CD4-positive, alpha-beta T cell (primary cell): Measurements from ENCODE around the gene ANLN. TPM values are rescaled to one million over a fixed set of nuclear protein-coding genes. Genes with fewer than 3 reads are reported as not detected.

ENCODE experiments used
- ATAC-seq: fragments of 200-7000 bp; cut with Tn5 transposase; one replicate; pipeline ENCODE4 v1.10.0; 2022; ENCODE audit warnings: mild to moderate bottlenecking; ENCODE audit not compliant: poor library complexity
- CTCF ChIA-PET: fragments of 350-600 bp; sonication (Branson Sonifier 250); formaldehyde crosslinking; loops from one replicate; lab custom pipeline; 2021; ENCODE audit warnings: antibody characterized with exemption, inconsistent platforms; lab: Charles Lee
- POLR2A ChIA-PET: fragments of 350-600 bp; sonication (Branson Sonifier 250); formaldehyde crosslinking; loops from one replicate; lab custom pipeline; 2021; ENCODE audit warnings: antibody characterized with exemption, inconsistent platforms; lab: Charles Lee
- DNase-seq, 14 experiments: peaks; one replicate each; pipeline ENCODE4 v3.0.0-alpha.2; 2013 to 2020; ENCODE audit warnings: mixed read lengths in 2 of 14
- H3K27ac ChIP-seq, 2 donors: one replicate each; pipeline versions ENCODE4 v1.5.1 to v1.7.0; 2013; ENCODE audit warnings: low read length in 2 of 2, low read depth in 1 of 2, mild to moderate bottlenecking in 1 of 2
- H3K27me3 ChIP-seq, 2 experiments: 1 replicate in 1 of 2; 2 replicates in 1 of 2; pipeline versions ENCODE4 v1.6.1 to v1.7.0; 2013; ENCODE audit warnings: low read length in 2 of 2, control low read depth in 1 of 2, mild to moderate bottlenecking in 1 of 2, moderate library complexity in 1 of 2; ENCODE audit not compliant: insufficient read depth in 2 of 2, control insufficient read depth in 1 of 2
- H3K36me3 ChIP-seq: one replicate; pipeline ENCODE4 v1.6.1; 2013; ENCODE audit warnings: low read length, control low read depth; ENCODE audit not compliant: insufficient read depth
- H3K4me1 ChIP-seq: one replicate; pipeline ENCODE4 v1.6.1; 2013; ENCODE audit warnings: low read length, control low read depth; ENCODE audit not compliant: insufficient read depth
- H3K4me3 ChIP-seq: one replicate; pipeline ENCODE4 v1.5.1; 2013; ENCODE audit warnings: mild to moderate bottlenecking, low read length, moderate library complexity
- H3K9me3 ChIP-seq, 2 experiments: 1 replicate in 1 of 2; 2 replicates in 1 of 2; pipeline versions ENCODE4 v1.6.1 to v1.7.0; 2013; ENCODE audit warnings: low read length in 2 of 2, mild to moderate bottlenecking in 2 of 2, control low read depth in 1 of 2, moderate library complexity in 1 of 2; ENCODE audit not compliant: control insufficient read depth in 1 of 2, insufficient read depth in 1 of 2
- H3K27ac Mint-ChIP-seq: one replicate; pipeline ENCODE4 v1.8.0; 2020; ENCODE audit warnings: mixed read lengths
- H3K27me3 Mint-ChIP-seq: one replicate; pipeline ENCODE4 v1.8.0; 2021; ENCODE audit warnings: mixed read lengths
- H3K36me3 Mint-ChIP-seq: one replicate; pipeline ENCODE4 v1.8.0; 2021; ENCODE audit warnings: low read depth, mixed read lengths
- H3K4me1 Mint-ChIP-seq: one replicate; pipeline ENCODE4 v1.8.0; 2021; ENCODE audit warnings: low read depth, mixed read lengths
- H3K4me3 Mint-ChIP-seq: one replicate; pipeline ENCODE4 v1.8.0; 2020; ENCODE audit warnings: mild to moderate bottlenecking, mixed read lengths
- H3K9me3 Mint-ChIP-seq: one replicate; pipeline ENCODE4 v1.8.0; 2020; ENCODE audit warnings: mixed read lengths
- intact Hi-C, 2 experiments: fragments of 100-400 bp; cut with DNase I in 1 of 2; cut with micrococcal nuclease in 1 of 2; formaldehyde crosslinking; loops; one replicate each; pipeline versions ENCODE4 v1.15.1 to v1.9.0; 2023 to 2025; cut with DNase I, micrococcal nuclease
- total RNA-seq, 174 experiments: library from RNA in 2 of 174; stranded (reverse) in 2 of 174; gene quantifications; one replicate each; pipeline ENCODE4 v1.2.3 and lab custom pipeline; 2021 to 2026
- TF ChIP-seq, protein P1 (sequence below): fragments of 200-600 bp; IDR thresholded peaks from one replicate; pipeline ENCODE4 v1.8.0; 2022; ENCODE audit warnings: antibody characterized with exemption, mild to moderate bottlenecking

ANLN gene
- total RNA-seq, 2 experiments from 2014 or later: 0.33 to 1.1 TPM

DNA sequence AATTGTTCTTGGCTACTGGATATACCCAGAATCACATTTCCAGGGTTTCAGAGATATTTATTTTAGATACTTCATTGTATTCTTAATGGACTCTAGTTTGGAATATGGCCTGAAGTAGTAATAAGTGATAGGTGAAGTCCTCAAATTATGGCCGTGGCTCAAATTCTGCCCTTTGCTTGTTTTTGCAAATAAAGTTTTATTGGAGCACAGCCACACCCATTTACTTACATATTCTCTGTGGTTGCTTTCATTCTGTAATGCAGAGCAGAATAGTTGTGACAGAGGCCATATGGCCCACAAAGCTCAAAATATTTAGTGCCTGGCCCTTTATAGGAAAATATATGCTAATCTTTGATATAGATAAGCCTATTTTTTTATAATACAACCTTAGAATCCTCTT lies 19.5 kb downstream of the ANLN start:
- Mint-ChIP-seq H3K9me3 (no peaks in the 10 kb centered on the region), H3K36me3 (no peaks in the 10 kb centered on the region), H3K4me3 (no peak overlapping the region), H3K27ac (no peak overlapping the region), H3K27me3 (no peaks in the 10 kb centered on the region), H3K4me1 (no peaks in the 10 kb centered on the region)
- ATAC-seq (no peak), DNase-seq (no peak)
- TF ChIP-seq, protein P1, sequence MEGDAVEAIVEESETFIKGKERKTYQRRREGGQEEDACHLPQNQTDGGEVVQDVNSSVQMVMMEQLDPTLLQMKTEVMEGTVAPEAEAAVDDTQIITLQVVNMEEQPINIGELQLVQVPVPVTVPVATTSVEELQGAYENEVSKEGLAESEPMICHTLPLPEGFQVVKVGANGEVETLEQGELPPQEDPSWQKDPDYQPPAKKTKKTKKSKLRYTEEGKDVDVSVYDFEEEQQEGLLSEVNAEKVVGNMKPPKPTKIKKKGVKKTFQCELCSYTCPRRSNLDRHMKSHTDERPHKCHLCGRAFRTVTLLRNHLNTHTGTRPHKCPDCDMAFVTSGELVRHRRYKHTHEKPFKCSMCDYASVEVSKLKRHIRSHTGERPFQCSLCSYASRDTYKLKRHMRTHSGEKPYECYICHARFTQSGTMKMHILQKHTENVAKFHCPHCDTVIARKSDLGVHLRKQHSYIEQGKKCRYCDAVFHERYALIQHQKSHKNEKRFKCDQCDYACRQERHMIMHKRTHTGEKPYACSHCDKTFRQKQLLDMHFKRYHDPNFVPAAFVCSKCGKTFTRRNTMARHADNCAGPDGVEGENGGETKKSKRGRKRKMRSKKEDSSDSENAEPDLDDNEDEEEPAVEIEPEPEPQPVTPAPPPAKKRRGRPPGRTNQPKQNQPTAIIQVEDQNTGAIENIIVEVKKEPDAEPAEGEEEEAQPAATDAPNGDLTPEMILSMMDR: no peak
- Histone ChIP-seq H3K9me3 (no peaks in the 10 kb centered on the region), H3K4me1 (no peaks in the 10 kb centered on the region), H3K27ac (no peak overlapping the region), H3K27me3 (no peaks in the 10 kb centered on the region), H3K36me3 (no peaks in the 10 kb centered on the region), H3K4me3 (no peak overlapping the region)
- POLR2A ChIA-PET: no interaction called here
- CTCF ChIA-PET: no interaction called here
- intact Hi-C loops: no loop called here

DNA sequence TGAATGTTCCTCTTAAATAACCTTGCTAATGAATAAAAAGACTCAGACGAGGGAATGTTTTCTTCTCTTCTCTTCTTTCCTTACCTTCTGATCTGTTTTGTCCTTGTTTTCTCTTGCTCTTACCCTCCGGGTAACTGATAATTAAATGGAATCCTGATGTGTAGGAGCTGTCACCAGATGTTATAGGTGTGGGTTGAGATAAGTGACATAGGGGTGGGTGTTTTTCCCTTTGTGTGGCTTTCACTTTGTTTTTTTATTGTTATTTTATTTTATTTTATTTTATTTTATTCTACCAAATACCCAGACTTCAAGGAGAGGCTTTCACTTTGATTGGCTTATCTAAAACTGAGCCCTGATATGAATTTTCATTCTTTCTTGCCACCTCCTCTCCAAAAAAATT lies 25.5 kb downstream of the ANLN start:
- Mint-ChIP-seq H3K36me3 (no peaks in the 10 kb centered on the region), H3K27ac (no peak overlapping the region), H3K4me1 (no peaks in the 10 kb centered on the region), H3K9me3 (no peaks in the 10 kb centered on the region), H3K27me3 (no peaks in the 10 kb centered on the region), H3K4me3 (no peak overlapping the region)
- POLR2A ChIA-PET: no interaction called here
- TF ChIP-seq, protein P1: no peak
- no peak for DNase-seq
- no peak for ATAC-seq
- no peaks in the 10 kb centered on the region for H3K27me3 ChIP-seq
- no peak overlapping the region for H3K27ac ChIP-seq
- intact Hi-C loops: no loop called here
- H3K9me3 ChIP-seq: no peaks in the 10 kb centered on the region
- H3K4me3 ChIP-seq: no peak overlapping the region
- H3K4me1 ChIP-seq: no peaks in the 10 kb centered on the region
- CTCF ChIA-PET: interaction anchor here (1.5 kb wide), 1 partner anchor 14 kb away, joined by 3 read pairs; no protein-coding TSS in a partner anchor
- H3K36me3 ChIP-seq: no peaks in the 10 kb centered on the region

DNA sequence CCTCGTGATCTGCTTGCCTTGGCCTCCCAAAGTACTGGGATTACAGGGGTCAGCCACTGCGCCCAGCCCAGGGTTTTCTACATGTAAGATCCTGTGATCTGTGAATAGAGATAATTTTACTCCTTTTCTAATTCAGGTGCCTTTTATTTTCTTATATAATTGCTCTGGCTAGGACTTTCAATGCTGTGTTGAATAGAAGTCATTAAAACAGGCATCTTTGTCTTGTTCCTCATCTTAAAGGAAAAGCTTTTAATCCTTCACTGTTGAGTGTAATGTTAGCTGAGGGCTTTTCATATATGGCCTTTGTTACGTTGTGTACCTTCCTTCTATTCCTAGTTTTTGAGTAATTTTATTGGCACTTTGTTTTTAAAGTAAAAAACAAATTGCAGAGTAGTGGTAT lies 26.6 kb downstream of the ANLN start:
- TF ChIP-seq, protein P1: no peak
- H3K9me3 ChIP-seq: no peaks in the 10 kb centered on the region
- Mint-ChIP-seq H3K9me3 (no peaks in the 10 kb centered on the region), H3K27me3 (no peaks in the 10 kb centered on the region), H3K4me3 (no peak overlapping the region), H3K36me3 (no peaks in the 10 kb centered on the region), H3K4me1 (no peaks in the 10 kb centered on the region), H3K27ac (no peak overlapping the region)
- ATAC-seq: no peak
- intact Hi-C loops: no loop called here
- no peak for DNase-seq
- ChIA-PET CTCF (no interaction called here), POLR2A (no interaction called here)
- H3K27ac ChIP-seq: no peak overlapping the region
- H3K4me1 ChIP-seq: no peaks in the 10 kb centered on the region
- H3K4me3 ChIP-seq: no peak overlapping the region
- no peaks in the 10 kb centered on the region for H3K27me3 ChIP-seq
- H3K36me3 ChIP-seq: no peaks in the 10 kb centered on the region
